Activated T-cell treated with anti-CD3 and anti-CD28 coated beads, Interleukin-2, amount 50 U/mL, for 4 hours (primary cell): ENCODE data around the gene CISD3. TPM values are rescaled to one million over a fixed set of nuclear protein-coding genes. Genes with fewer than 3 reads are reported as not detected.
A peak's percentile ranks its signal among the peaks of the same experiment; 100 is the strongest.
"Not testable (repeated sequence)": the region's sequence is repeated elsewhere in the genome, so short reads cannot be mapped to it uniquely, and the experiment has no call there.

Experiments used
- ATAC-seq, 2 donors: fragments of 200-7000 bp; cut with Tn5 transposase; one replicate each; pipeline ENCODE4 v1.10.0; 2021
- DNase-seq: peaks from one replicate; pipeline ENCODE4 v3.0.0-alpha.2; 2020
- H3K27me3 Mint-ChIP-seq: one replicate; pipeline ENCODE4 v1.8.0; 2021; ENCODE audit warnings: low read depth, mixed read lengths
- H3K36me3 Mint-ChIP-seq: one replicate; pipeline ENCODE4 v1.8.0; 2022; ENCODE audit warnings: mixed read lengths; ENCODE audit not compliant: insufficient read depth
- H3K4me1 Mint-ChIP-seq: one replicate; pipeline ENCODE4 v1.8.0; 2021; ENCODE audit warnings: low read depth, mixed read lengths
- H3K4me3 Mint-ChIP-seq: one replicate; pipeline ENCODE4 v1.8.0; 2021; ENCODE audit warnings: mild to moderate bottlenecking, moderate library complexity, mixed read lengths
- H3K9me3 Mint-ChIP-seq: one replicate; pipeline ENCODE4 v1.8.0; 2021; ENCODE audit warnings: mixed read lengths
- total RNA-seq, 3 donors: library from RNA; stranded (reverse); gene quantifications; one replicate each; pipeline ENCODE4 v1.2.1, GENCODE V29; 2021

The CISD3 gene
- total RNA-seq, 3 donors from 2014 or later, result 47.2 to 73.3 (median 67.8) TPM

GRCh38 chr17:38713456-38714075 lies 16.6 kb upstream of the CISD3 start:
- Mint-ChIP-seq H3K36me3 (peaks cover 50% of the 10 kb centered on the region), H3K27me3 (no peaks in the 10 kb centered on the region), H3K4me1 (peaks cover 47% of the 10 kb centered on the region), H3K4me3 (no peak overlapping the region), H3K9me3 (no peaks in the 10 kb centered on the region)
- DNase-seq, result no peak
- ATAC-seq, result no peak

GRCh38 chr17:38715216-38715943 lies 14.8 kb upstream of the CISD3 start:
- H3K4me3 Mint-ChIP-seq, result peak overlapping the region; percentile 56
- no peaks in the 10 kb centered on the region for H3K27me3 Mint-ChIP-seq
- H3K9me3 Mint-ChIP-seq, result no peaks in the 10 kb centered on the region
- H3K36me3 Mint-ChIP-seq, result peaks cover 44% of the 10 kb centered on the region
- ATAC-seq (no peak), DNase-seq (no peak)
- peaks cover 37% of the 10 kb centered on the region for H3K4me1 Mint-ChIP-seq

- Mint-ChIP-seq H3K27me3 (no peaks in the 10 kb centered on the region), H3K4me1 (peaks cover 38% of the 10 kb centered on the region), H3K4me3 (no peak overlapping the region), H3K36me3 (peaks cover 45% of the 10 kb centered on the region), H3K9me3 (no peaks in the 10 kb centered on the region)
- DNase-seq (no peak), ATAC-seq (no peak)
Observed at GRCh38 chr17:38716368-38717005, 13.7 kb upstream of the CISD3 start.

- no peak for ATAC-seq
- H3K4me3 Mint-ChIP-seq, result no peak overlapping the region
- H3K4me1 Mint-ChIP-seq, result peaks cover 36% of the 10 kb centered on the region
- H3K36me3 Mint-ChIP-seq, result peaks cover 45% of the 10 kb centered on the region
- H3K9me3 Mint-ChIP-seq, result no peaks in the 10 kb centered on the region
- no peak for DNase-seq
- no peaks in the 10 kb centered on the region for H3K27me3 Mint-ChIP-seq
Observed at GRCh38 chr17:38717139-38717745, 12.9 kb upstream of the CISD3 start.

- ATAC-seq (no peak), DNase-seq (no peak)
- Mint-ChIP-seq H3K4me1 (peaks cover 42% of the 10 kb centered on the region), H3K27me3 (no peaks in the 10 kb centered on the region), H3K9me3 (no peaks in the 10 kb centered on the region), H3K36me3 (peaks cover 40% of the 10 kb centered on the region), H3K4me3 (no peak overlapping the region)
Observed at GRCh38 chr17:38719289-38719942, 10.7 kb upstream of the CISD3 start.

DNA sequence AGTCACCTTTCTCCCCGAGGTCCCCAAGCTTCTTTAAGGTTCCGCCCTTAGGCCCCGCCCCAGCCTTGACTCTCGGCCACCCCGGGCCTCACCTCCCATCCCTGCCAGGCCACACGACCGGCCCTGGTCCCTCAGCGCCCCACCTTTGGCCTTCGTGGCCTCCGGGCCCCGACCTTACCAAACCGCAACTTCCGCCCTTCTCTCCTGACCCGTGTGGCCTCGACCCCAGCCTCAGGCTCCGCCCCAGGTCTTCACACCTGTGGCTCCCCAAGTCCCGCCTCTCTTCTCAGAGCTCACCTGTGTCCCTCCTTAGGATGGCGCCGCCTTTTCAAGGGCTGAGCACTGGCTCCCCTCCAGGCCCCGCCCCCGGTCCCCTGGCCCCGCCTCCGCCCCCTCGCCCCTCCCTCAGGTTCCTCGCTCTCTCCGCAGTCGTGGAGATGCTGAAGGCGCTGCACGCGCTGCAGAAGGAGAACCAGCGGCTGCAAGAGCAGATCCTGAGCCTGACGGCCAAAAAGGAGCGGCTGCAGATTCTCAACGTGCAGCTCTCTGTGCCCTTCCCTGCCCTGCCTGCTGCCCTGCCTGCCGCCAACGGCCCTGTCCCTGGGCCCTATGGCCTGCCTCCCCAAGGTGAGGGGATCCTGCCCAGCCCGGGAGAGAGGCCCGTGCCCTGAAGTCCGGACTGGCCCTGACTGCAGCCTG lies 10.0 kb upstream of the CISD3 start:
- H3K9me3 Mint-ChIP-seq, result no peaks in the 10 kb centered on the region
- no peak overlapping the region for H3K4me3 Mint-ChIP-seq
- peaks cover 37% of the 10 kb centered on the region for H3K36me3 Mint-ChIP-seq
- H3K4me1 Mint-ChIP-seq, result peaks cover 42% of the 10 kb centered on the region
- DNase-seq (no peak), ATAC-seq (no peak)
- no peaks in the 10 kb centered on the region for H3K27me3 Mint-ChIP-seq

DNA sequence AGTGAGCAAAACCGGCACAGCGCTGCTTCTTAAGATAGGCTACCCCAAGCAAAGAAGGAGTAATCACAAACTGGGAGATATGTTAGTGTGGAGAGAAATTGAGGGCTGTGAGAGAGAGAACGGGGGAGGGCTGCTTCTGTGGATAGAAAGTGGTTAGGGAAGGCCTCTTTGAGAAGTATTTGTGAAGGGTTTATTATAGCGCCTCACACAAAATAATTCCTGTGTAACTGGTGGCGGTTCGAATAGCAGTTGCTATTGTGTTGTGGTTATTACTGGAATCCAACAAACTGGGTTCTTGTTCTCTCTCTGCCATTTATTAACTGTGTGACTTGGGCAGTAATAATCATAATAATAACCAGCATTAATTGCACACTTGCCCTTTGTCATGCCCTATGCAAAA lies 9.2 kb upstream of the CISD3 start:
- Mint-ChIP-seq H3K4me3 (no peak overlapping the region), H3K27me3 (no peaks in the 10 kb centered on the region), H3K36me3 (peaks cover 30% of the 10 kb centered on the region), H3K4me1 (peaks cover 39% of the 10 kb centered on the region), H3K9me3 (no peaks in the 10 kb centered on the region)
- DNase-seq (no peak), ATAC-seq (no peak)

DNA sequence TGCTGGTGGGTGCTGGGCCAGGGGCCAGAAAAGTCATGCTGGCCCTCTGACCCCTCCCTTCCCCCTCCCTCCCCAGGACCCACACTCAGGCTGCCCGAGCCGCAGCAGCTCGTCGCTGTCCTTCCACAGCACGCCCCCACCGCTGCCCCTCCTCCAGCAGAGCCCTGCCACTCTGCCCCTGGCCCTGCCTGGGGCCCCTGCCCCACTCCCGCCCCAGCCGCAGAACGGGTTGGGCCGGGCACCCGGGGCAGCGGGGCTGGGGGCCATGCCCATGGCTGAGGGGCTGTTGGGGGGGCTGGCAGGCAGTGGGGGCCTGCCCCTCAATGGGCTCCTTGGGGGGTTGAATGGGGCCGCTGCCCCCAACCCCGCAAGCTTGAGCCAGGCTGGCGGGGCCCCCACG lies 8.3 kb upstream of the CISD3 start:
- H3K9me3 Mint-ChIP-seq, result no peaks in the 10 kb centered on the region
- peaks cover 43% of the 10 kb centered on the region for H3K4me1 Mint-ChIP-seq
- no peak for DNase-seq
- no peaks in the 10 kb centered on the region for H3K27me3 Mint-ChIP-seq
- no peak for ATAC-seq
- H3K4me3 Mint-ChIP-seq, result no peak overlapping the region
- H3K36me3 Mint-ChIP-seq, result peaks cover 29% of the 10 kb centered on the region

GRCh38 chr17:38724337-38724988 lies 5.7 kb upstream of the CISD3 start:
- DNase-seq (no peak), ATAC-seq (no peak)
- H3K4me1 Mint-ChIP-seq, result peaks cover 63% of the 10 kb centered on the region
- peaks cover 17% of the 10 kb centered on the region for H3K36me3 Mint-ChIP-seq
- no peak overlapping the region for H3K4me3 Mint-ChIP-seq
- H3K27me3 Mint-ChIP-seq, result no peaks in the 10 kb centered on the region
- H3K9me3 Mint-ChIP-seq, result no peaks in the 10 kb centered on the region

- ATAC-seq (no peak), DNase-seq (no peak)
- H3K4me3 Mint-ChIP-seq, result no peak overlapping the region
- H3K9me3 Mint-ChIP-seq, result no peaks in the 10 kb centered on the region
- H3K4me1 Mint-ChIP-seq, result peaks cover 65% of the 10 kb centered on the region
- H3K36me3 Mint-ChIP-seq, result peaks cover 17% of the 10 kb centered on the region
- no peaks in the 10 kb centered on the region for H3K27me3 Mint-ChIP-seq
Observed at GRCh38 chr17:38725066-38725465, 5.1 kb upstream of the CISD3 start.

- H3K4me3 Mint-ChIP-seq, H3K27me3 Mint-ChIP-seq, H3K9me3 Mint-ChIP-seq, ATAC-seq: not testable (repeated sequence)
- H3K36me3 Mint-ChIP-seq, result peaks cover 11% of the 10 kb centered on the region
- peak; percentile 5 for DNase-seq
- H3K4me1 Mint-ChIP-seq, result peaks cover 67% of the 10 kb centered on the region
Observed at GRCh38 chr17:38726145-38726544, 4.0 kb upstream of the CISD3 start.

- peaks cover 79% of the 10 kb centered on the region for H3K4me1 Mint-ChIP-seq
- H3K36me3 Mint-ChIP-seq, result peaks cover 9% of the 10 kb centered on the region
- ATAC-seq, result peak; percentile 56 to 60
- H3K27me3 Mint-ChIP-seq, result no peaks in the 10 kb centered on the region
- no peaks in the 10 kb centered on the region for H3K9me3 Mint-ChIP-seq
- peak overlapping the region; percentile 70 for H3K4me3 Mint-ChIP-seq
- peak; percentile 77 for DNase-seq
Observed at GRCh38 chr17:38727736-38728135, 2.4 kb upstream of the CISD3 start.

GRCh38 chr17:38728290-38728831 lies 1.8 kb upstream of the CISD3 start:
- DNase-seq (peak; percentile 70), ATAC-seq (peak; percentile 3 to 4)
- Mint-ChIP-seq H3K4me3 (peak overlapping the region; percentile 70), H3K4me1 (peaks cover 79% of the 10 kb centered on the region), H3K27me3 (no peaks in the 10 kb centered on the region), H3K36me3 (peaks cover 9% of the 10 kb centered on the region), H3K9me3 (no peaks in the 10 kb centered on the region)
